Endothelial cell of umbilical vein (primary cell): ENCODE data around the gene SYNPO2. TPM values are rescaled to one million over a fixed set of nuclear protein-coding genes. Genes with fewer than 3 reads are reported as not detected.

Experiments used
- BruUV-seq: library from RNA; stranded (reverse); fragments of 400-500 nt; replicated peaks from 2 replicates; lab custom pipeline; 2021; lab: Mats Ljungman, UMichigan
- CTCF ChIA-PET: fragments of 300-600, 350-600 bp; sonication (Branson Sonifier 250); formaldehyde crosslinking; loops from one replicate; lab custom pipeline; 2021; ENCODE audit warnings: antibody characterized with exemption, inconsistent platforms; lab: Charles Lee
- POLR2A ChIA-PET: fragments of 300-600, 350-600 bp; sonication (Branson Sonifier 250); formaldehyde crosslinking; loops from one replicate; lab custom pipeline; 2021; ENCODE audit warnings: antibody characterized with exemption, inconsistent platforms; lab: Charles Lee
- DNase-seq: peaks from one replicate; pipeline ENCODE4 v3.0.0-alpha.2; 2011; ENCODE audit warnings: low read depth, low spot score
- FAIRE-seq: peaks from 2 replicates; lab custom pipeline; 2011; peaks lifted over from hg19 to GRCh38; lab: Jason Lieb, UNC
- H2AFZ ChIP-seq: 2 replicates; pipeline ENCODE4 v1.6.0; 2012; ENCODE audit warnings: low read depth, low read length, control low read depth, inconsistent platforms
- H3K27ac ChIP-seq: 2 replicates; pipeline ENCODE4 v1.5.1; 2011; ENCODE audit warnings: low read depth, mild to moderate bottlenecking, control low read depth, low read length, moderate library complexity; ENCODE audit not compliant: insufficient read depth
- H3K27me3 ChIP-seq, 2 experiments: 2 replicates each; pipeline versions ENCODE4 v1.6.0 to v1.6.1; 2011; ENCODE audit warnings: low read length in 2 of 2, mixed read lengths in 1 of 2; ENCODE audit not compliant: control insufficient read depth in 2 of 2, insufficient read depth in 2 of 2
- H3K36me3 ChIP-seq, 2 experiments: 2 replicates in 1 of 2; 3 replicates in 1 of 2; pipeline ENCODE4 v1.5.1; 2011; ENCODE audit warnings: low read length in 2 of 2, mild to moderate bottlenecking in 1 of 2, moderate library complexity in 1 of 2; ENCODE audit not compliant: control insufficient read depth in 2 of 2, insufficient read depth in 2 of 2; ENCODE audit errors: extremely low read depth in 1 of 2
- H3K4me1 ChIP-seq: 3 replicates; pipeline ENCODE4 v1.5.1; 2011; ENCODE audit warnings: mild to moderate bottlenecking, low read length; ENCODE audit not compliant: control insufficient read depth, insufficient read depth; ENCODE audit errors: extremely low read depth
- H3K4me2 ChIP-seq: 2 replicates; pipeline ENCODE4 v1.6.1; 2011; ENCODE audit warnings: low read length, control low read depth, mixed read lengths; ENCODE audit not compliant: insufficient read depth
- H3K4me3 ChIP-seq, 3 experiments: fragments of 200-600 bp in 1 of 3; sonication (generic), shearing (Covaris generic) in 1 of 3; replicated peaks in 1 of 3; 2 replicates each; pipeline ENCODE4 v1.5.1; 2011 to 2016; ENCODE audit warnings: control low read depth in 3 of 3, low read length in 3 of 3, mild to moderate bottlenecking in 2 of 3, inconsistent platforms in 1 of 3, low read depth in 1 of 3, moderate library complexity in 1 of 3; ENCODE audit not compliant: insufficient read depth in 1 of 3
- H3K79me2 ChIP-seq: 2 replicates; pipeline ENCODE4 v1.6.0; 2012; ENCODE audit warnings: low read length, inconsistent platforms; ENCODE audit not compliant: control insufficient read depth, insufficient read depth
- H3K9ac ChIP-seq: replicated peaks from 2 replicates; pipeline ENCODE3; 2011; ENCODE audit warnings: low read length, control low read depth; ENCODE audit not compliant: insufficient read depth; ENCODE audit errors: extremely low read depth
- H3K9me1 ChIP-seq: replicated peaks from 3 replicates; pipeline ENCODE4 v1.6.0; 2011; ENCODE audit warnings: mild to moderate bottlenecking, low read length; ENCODE audit not compliant: control insufficient read depth, insufficient read depth; ENCODE audit errors: extremely low read depth
- H3K9me3 ChIP-seq: replicated peaks from 2 replicates; pipeline ENCODE4 v1.5.1; 2012; ENCODE audit warnings: low read length, inconsistent platforms; ENCODE audit not compliant: control insufficient read depth, insufficient read depth
- H4K20me1 ChIP-seq: replicated peaks from 2 replicates; pipeline ENCODE3; 2011; ENCODE audit warnings: mild to moderate bottlenecking, low read length; ENCODE audit not compliant: control insufficient read depth, insufficient read depth; ENCODE audit errors: extremely low read depth
- EZH2 ChIP-seq: IDR thresholded peaks from 2 replicates; pipeline ENCODE4 v1.6.1; 2012; ENCODE audit warnings: borderline replicate concordance, low read depth, mild to moderate bottlenecking, moderate library complexity, low read length, inconsistent platforms; ENCODE audit not compliant: severe bottlenecking
- FOS ChIP-seq: IDR thresholded peaks from 2 replicates; pipeline ENCODE4 v1.6.1; 2011; ENCODE audit warnings: mild to moderate bottlenecking, low read length, moderate library complexity, borderline replicate concordance; ENCODE audit not compliant: insufficient read depth
- GATA2 ChIP-seq: IDR thresholded peaks from 2 replicates; pipeline ENCODE4 v1.7.0; 2011; ENCODE audit warnings: low read depth, mild to moderate bottlenecking, moderate library complexity, mixed read lengths, low read length; ENCODE audit not compliant: insufficient read length, insufficient read depth
- JUN ChIP-seq: IDR thresholded peaks from 2 replicates; pipeline ENCODE4 v1.6.1; 2011; ENCODE audit warnings: borderline replicate concordance, low read depth; ENCODE audit not compliant: insufficient read length, insufficient read depth
- MYC ChIP-seq: IDR thresholded peaks from one replicate; pipeline ENCODE4 v1.6.1; 2011; ENCODE audit warnings: mild to moderate bottlenecking, low read depth, low read length
- POLR2A ChIP-seq: IDR thresholded peaks from 2 replicates; pipeline ENCODE4 v1.6.1; 2012; ENCODE audit warnings: low read depth, mild to moderate bottlenecking, control low read depth, low read length
- POLR2AphosphoS5 ChIP-seq: IDR thresholded peaks from 2 replicates; pipeline ENCODE4 v1.6.1; 2012; ENCODE audit warnings: low read depth, mild to moderate bottlenecking, control low read depth, low read length, moderate library complexity; ENCODE audit not compliant: insufficient read depth
- dilution Hi-C: fragments of 300-500 bp; cut with MboI; formaldehyde crosslinking; loops from one replicate; pipeline ENCODE4 v1.15.0; 2019; ENCODE audit warnings: low sequenced_read_pairs; ENCODE audit not compliant: extremely low pct_ligation_motif_present
- intact Hi-C: fragments of 100-400 bp; cut with micrococcal nuclease; formaldehyde crosslinking; loops from one replicate; pipeline ENCODE4 v1.10.0; 2022
- polyA plus RNA-seq, 4 experiments: library from polyadenylated mRNA; depleted of rRNA in 3 of 4; stranded (reverse) in 3 of 4; unstranded in 1 of 4; fragments of >200 nt; gene quantifications; 2 replicates each; pipeline versions ENCODE4 v1.2.1 to v1.2.3, GENCODE V29; 2011 to 2012; ENCODE audit warnings: missing spikeins in 1 of 4
- total RNA-seq: library from RNA; stranded (reverse); gene quantifications from 2 replicates; pipeline ENCODE4 v1.2.3, GENCODE V29; 2021
- TF ChIP-seq, protein P1 (sequence below): IDR thresholded peaks from 2 replicates; pipeline ENCODE4 v1.6.1; 2011; ENCODE audit not compliant: insufficient read depth, insufficient read length
- TF ChIP-seq, protein P2 (sequence below), 2 donors: IDR thresholded peaks; 1 replicate in 1 of 2; 2 replicates in 1 of 2; pipeline ENCODE4 v1.5.1; 2011; ENCODE audit warnings: low read length in 2 of 2, mild to moderate bottlenecking in 2 of 2, moderate library complexity in 2 of 2, control low read depth in 1 of 2, inconsistent platforms in 1 of 2, low read depth in 1 of 2; ENCODE audit not compliant: insufficient read depth in 1 of 2; ENCODE audit errors: extremely low read depth in 1 of 2

The SYNPO2 gene
- total and polyA plus RNA-seq, 2 donors (not counting 3 experiments of a cell fraction or from before 2014, with no cell fraction given) = 0.06 to 0.13 TPM

DNA sequence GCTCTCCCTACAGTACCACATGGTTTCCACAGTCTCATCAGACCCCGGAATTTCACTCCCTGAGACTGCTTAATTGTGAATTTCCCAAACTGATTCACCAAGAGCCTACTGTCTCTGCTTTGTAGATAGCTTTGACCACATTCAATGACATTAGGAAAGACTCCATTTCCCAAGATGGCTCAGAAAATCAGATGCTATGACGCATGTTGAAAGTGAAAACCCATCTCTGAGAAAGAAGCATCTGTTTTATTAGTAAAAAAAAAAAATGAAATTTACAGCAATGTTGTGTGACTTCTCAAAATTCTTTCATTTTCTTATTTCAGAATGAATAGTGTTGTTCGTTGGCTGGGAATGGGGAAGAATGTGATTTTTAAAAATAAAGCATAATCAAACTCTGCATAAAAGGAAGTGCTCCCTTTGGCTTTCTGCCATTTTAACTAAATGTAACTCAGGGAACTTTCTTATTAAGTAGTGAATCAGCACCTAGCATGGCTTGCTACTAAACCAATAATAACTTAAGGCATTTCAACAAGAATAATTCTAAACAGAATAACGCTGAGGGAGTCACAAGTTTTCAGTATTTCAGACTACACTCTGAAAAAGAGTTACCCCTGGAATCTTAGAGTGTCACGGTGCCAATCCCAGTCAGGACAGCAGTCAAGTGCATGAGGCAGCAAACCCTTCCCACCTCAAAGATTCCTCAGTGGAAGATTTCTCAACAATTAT, 149.6 kb downstream of the SYNPO2 start:
- peaks cover 11% of the 10 kb centered on the region for H3K4me1 ChIP-seq
- peak; percentile 43 for DNase-seq
- FAIRE-seq = no peak
- TF ChIP-seq POLR2AphosphoS5 (no peak), FOS (no peak), POLR2A (no peak), MYC (no peak), EZH2 (no peak), JUN (no peak), GATA2 (no peak)
- H3K27ac ChIP-seq = no peak overlapping the region
- CTCF ChIA-PET = interaction anchor here (1.0 kb wide), 1 partner anchor 270 kb away, joined by 3 read pairs; no protein-coding TSS in a partner anchor
- no peaks in the 10 kb centered on the region for H3K79me2 ChIP-seq
- dilution Hi-C loops (no loop called here), intact Hi-C loops (no loop called here)
- H3K9me1 ChIP-seq = no peaks in the 10 kb centered on the region
- no peak overlapping the region for H3K9ac ChIP-seq
- no TSS peak for BruUV-seq
- no peaks in the 10 kb centered on the region for H3K36me3 ChIP-seq
- no peaks in the 10 kb centered on the region for H4K20me1 ChIP-seq
- no peak overlapping the region for H3K4me2 ChIP-seq
- no peaks in the 10 kb centered on the region for H3K9me3 ChIP-seq
- H3K4me3 ChIP-seq = no peak overlapping the region
- H3K27me3 ChIP-seq = peaks cover 5 to 6% of the 10 kb centered on the region in 2 experiments
- H2AFZ ChIP-seq = no peak overlapping the region
- POLR2A ChIA-PET = no interaction called here

DNA sequence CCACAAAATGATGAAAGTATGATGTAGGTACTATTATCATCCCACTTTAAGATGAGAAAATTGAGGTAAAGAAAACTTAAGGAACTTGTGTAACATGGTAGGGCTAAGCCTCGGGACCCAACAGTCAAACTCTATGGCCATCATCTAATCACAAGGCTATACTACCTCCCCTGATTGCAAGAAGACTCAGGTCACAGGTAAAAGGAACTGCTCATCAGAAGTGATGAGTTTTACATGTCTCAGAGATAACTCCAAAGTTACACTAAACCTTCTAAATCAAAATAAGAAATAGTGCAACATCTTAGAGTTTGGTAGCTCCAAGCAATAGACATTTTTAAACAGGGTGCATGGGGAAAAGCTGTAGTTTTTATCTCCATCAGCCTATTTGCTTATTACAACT, 150.5 kb downstream of the SYNPO2 start:
- peaks cover under 1 to 2% of the 10 kb centered on the region in 2 experiments for H3K27me3 ChIP-seq
- H4K20me1 ChIP-seq = no peaks in the 10 kb centered on the region
- no peaks in the 10 kb centered on the region for H3K9me1 ChIP-seq
- H3K4me2 ChIP-seq = no peak overlapping the region
- TF ChIP-seq, protein P1, sequence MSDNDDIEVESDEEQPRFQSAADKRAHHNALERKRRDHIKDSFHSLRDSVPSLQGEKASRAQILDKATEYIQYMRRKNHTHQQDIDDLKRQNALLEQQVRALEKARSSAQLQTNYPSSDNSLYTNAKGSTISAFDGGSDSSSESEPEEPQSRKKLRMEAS = no peak
- TF ChIP-seq GATA2 (no peak), POLR2AphosphoS5 (no peak), POLR2A (no peak), EZH2 (no peak), MYC (no peak), FOS (no peak), JUN (no peak)
- TF ChIP-seq, protein P2, sequence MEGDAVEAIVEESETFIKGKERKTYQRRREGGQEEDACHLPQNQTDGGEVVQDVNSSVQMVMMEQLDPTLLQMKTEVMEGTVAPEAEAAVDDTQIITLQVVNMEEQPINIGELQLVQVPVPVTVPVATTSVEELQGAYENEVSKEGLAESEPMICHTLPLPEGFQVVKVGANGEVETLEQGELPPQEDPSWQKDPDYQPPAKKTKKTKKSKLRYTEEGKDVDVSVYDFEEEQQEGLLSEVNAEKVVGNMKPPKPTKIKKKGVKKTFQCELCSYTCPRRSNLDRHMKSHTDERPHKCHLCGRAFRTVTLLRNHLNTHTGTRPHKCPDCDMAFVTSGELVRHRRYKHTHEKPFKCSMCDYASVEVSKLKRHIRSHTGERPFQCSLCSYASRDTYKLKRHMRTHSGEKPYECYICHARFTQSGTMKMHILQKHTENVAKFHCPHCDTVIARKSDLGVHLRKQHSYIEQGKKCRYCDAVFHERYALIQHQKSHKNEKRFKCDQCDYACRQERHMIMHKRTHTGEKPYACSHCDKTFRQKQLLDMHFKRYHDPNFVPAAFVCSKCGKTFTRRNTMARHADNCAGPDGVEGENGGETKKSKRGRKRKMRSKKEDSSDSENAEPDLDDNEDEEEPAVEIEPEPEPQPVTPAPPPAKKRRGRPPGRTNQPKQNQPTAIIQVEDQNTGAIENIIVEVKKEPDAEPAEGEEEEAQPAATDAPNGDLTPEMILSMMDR (IDR thresholded peaks at IDR 0.05; ENCODE audit: extremely low read depth in 1 of 2, insufficient read depth in 1 of 2, low read depth in 1 of 2, low read length in 2 of 2) = no peak
- dilution Hi-C loops (no loop called here), intact Hi-C loops (no loop called here)
- DNase-seq = no peak
- BruUV-seq = no TSS peak
- FAIRE-seq = no peak
- H3K27ac ChIP-seq = no peak overlapping the region
- H3K79me2 ChIP-seq = no peaks in the 10 kb centered on the region
- H2AFZ ChIP-seq = no peak overlapping the region
- no peak overlapping the region for H3K9ac ChIP-seq
- H3K9me3 ChIP-seq = no peaks in the 10 kb centered on the region
- no peak overlapping the region for H3K4me3 ChIP-seq
- POLR2A ChIA-PET = no interaction called here
- H3K36me3 ChIP-seq = no peaks in the 10 kb centered on the region
- CTCF ChIA-PET = interaction anchor here (0.6 to 3.9 kb wide), 2 partner anchors 247 to 292 kb away, joined by 3 to 23 read pairs; no protein-coding TSS in a partner anchor
- H3K4me1 ChIP-seq = peaks cover 11% of the 10 kb centered on the region
